Pancreas (tissue), 10 donors: Measurements from ENCODE around the gene PRKCA. TPM values are rescaled to one million over a fixed set of nuclear protein-coding genes. Genes with fewer than 3 reads are reported as not detected.

Experiments
- ATAC-seq, 4 donors: fragments of 200-7000 bp; cut with Tn5 transposase; one replicate each; pipeline versions ENCODE4 v1.8.0 to v1.9.1; 2020; ENCODE audit warnings: mild to moderate bottlenecking in 4 of 4, moderate library complexity in 4 of 4
- DNase-seq, 6 donors: peaks; one replicate each; pipeline ENCODE4 v3.0.0-alpha.2; 2020
- FAIRE-seq: peaks from 2 replicates; lab custom pipeline; 2012; peaks lifted over from hg19 to GRCh38; lab: Jason Lieb, UNC
- H3K27ac ChIP-seq, 4 donors: fragments of 200-600 bp; sonication (generic); 1 replicate in 3 of 4; 2 replicates in 1 of 4; pipeline versions ENCODE4 v1.5.0 to v1.8.0; 2020
- H3K27me3 ChIP-seq, 4 donors: fragments of 200-600 bp; one replicate each; pipeline ENCODE4 v1.8.0; 2021
- H3K36me3 ChIP-seq, 3 donors: fragments of 200-600 bp; sonication (generic) in 1 of 3; one replicate each; pipeline versions ENCODE4 v1.5.0 to v1.8.0; 2020 to 2021
- H3K4me1 ChIP-seq, 3 donors: fragments of 200-600 bp; one replicate each; pipeline ENCODE4 v1.8.0; 2021
- H3K4me3 ChIP-seq, 4 donors: fragments of 200-600 bp; sonication (generic) in 2 of 4; one replicate each; pipeline versions ENCODE4 v1.5.0 to v1.8.0; 2020 to 2021
- H3K9me3 ChIP-seq, 4 donors: fragments of 200-600 bp; one replicate each; pipeline ENCODE4 v1.8.0; 2021
- CTCF ChIP-seq, 4 donors: fragments of 200-600 bp; sonication (generic) in 3 of 4; IDR thresholded peaks; one replicate each; pipeline versions ENCODE4 v1.5.0 to v1.8.0; 2021; ENCODE audit warnings: antibody characterized with exemption in 4 of 4
- WGBS, 2 donors: extraction: QIAGEN DNeasy Blood & Tissue Kit; methylation state at CpG; one replicate each; pipeline ENCODE4 v1.1.7; 2013; 5-methylcytosine and 5-hydroxymethylcytosine counted together
- intact Hi-C, 3 donors: fragments of 100-400 bp; cut with DNase I; formaldehyde crosslinking; loops; one replicate each; pipeline versions ENCODE4 v1.11.1 to v1.14.2; 2022
- polyA plus RNA-seq, 2 donors: library from polyadenylated mRNA; stranded (reverse); fragments of 200-250 nt; gene quantifications; one replicate each; pipeline ENCODE4 v1.2.3, GENCODE V29; 2013
- total RNA-seq, 6 donors: library from RNA; stranded (reverse); fragmentation: NEBNext Ultra II Directional in 4 of 6; extraction: Animal tissue kit (Norgen Biotek cat#: 25700) in 4 of 6; gene quantifications; one replicate each; pipeline versions ENCODE4 v1.2.1 to v1.2.4, GENCODE V29; 2021 to 2023
- donor health status: healthy with polysubstance abuse.
- donor health status: DM: no; HTN: no; CAD: no; lungs with moderate emphysema.
- donor health status: DM: no; HTN: no; CAD: no.
- donor health status: control.
- donor health status: control.
- donor health status: Bipolar disorder and iron deficiency.
- donor health status: DM: yes; HTN: yes; CAD: no.
- donor health status: DM: no; HTN: no; CAD: no.
- donor health status: DM: no; HTN: no; CAD: no.
- donor health status: DM: yes; HTN: yes; CAD: no.

PRKCA gene
- total and polyA plus RNA-seq, 8 donors, result 3.5 to 22.3 (median 10.2) TPM

GRCh38 chr17:66595893-66596292 is 293.5 kb downstream of the PRKCA start:
- H3K4me1 ChIP-seq, result no peaks in the 10 kb centered on the region
- no peaks in the 10 kb centered on the region for H3K27me3 ChIP-seq
- ATAC-seq (no peak), DNase-seq (no peak), FAIRE-seq (no peak)
- H3K4me3 ChIP-seq, result no peak overlapping the region
- no peak overlapping the region for H3K27ac ChIP-seq
- WGBS, 2 donors, result 89 to 90% methylated on average over 12 of the region's 12 CpGs
- intact Hi-C loops, result no loop called here
- no peaks in the 10 kb centered on the region for H3K9me3 ChIP-seq
- no peaks in the 10 kb centered on the region for H3K36me3 ChIP-seq
- no peak for TF ChIP-seq CTCF (IDR thresholded peaks at IDR 0.05)

- no peak for DNase-seq
- no peaks in the 10 kb centered on the region for H3K4me1 ChIP-seq
- no peaks in the 10 kb centered on the region for H3K36me3 ChIP-seq
- no peak overlapping the region for H3K4me3 ChIP-seq
- no peak for ATAC-seq
- intact Hi-C loops, result no loop called here
- H3K27me3 ChIP-seq, result no peaks in the 10 kb centered on the region
- H3K27ac ChIP-seq, result no peak overlapping the region
- WGBS, 2 donors, result 92 to 94% methylated on average over 14 of the region's 14 CpGs
- TF ChIP-seq CTCF (IDR thresholded peaks at IDR 0.05), result no peak
- no peaks in the 10 kb centered on the region for H3K9me3 ChIP-seq
- FAIRE-seq, result no peak
Measured at GRCh38 chr17:66602659-66603384, 300.4 kb downstream of the PRKCA start.

GRCh38 chr17:66604376-66604775 is 302.0 kb downstream of the PRKCA start:
- no peak for TF ChIP-seq CTCF (IDR thresholded peaks at IDR 0.05)
- no peak overlapping the region for H3K27ac ChIP-seq
- no peaks in the 10 kb centered on the region for H3K36me3 ChIP-seq
- no peak for ATAC-seq
- H3K4me1 ChIP-seq, result peaks cover 0 to 2% (median 0%) of the 10 kb centered on the region in 3 donors
- no peak for DNase-seq
- no peaks in the 10 kb centered on the region for H3K9me3 ChIP-seq
- H3K27me3 ChIP-seq, result no peaks in the 10 kb centered on the region
- FAIRE-seq, result no peak
- intact Hi-C loops, result no loop called here
- no peak overlapping the region for H3K4me3 ChIP-seq

GRCh38 chr17:66605541-66605940 is 303.1 kb downstream of the PRKCA start:
- no peak for TF ChIP-seq CTCF (IDR thresholded peaks at IDR 0.05)
- H3K4me1 ChIP-seq, result peaks cover 0 to 4% (median 0%) of the 10 kb centered on the region in 3 donors
- no peaks in the 10 kb centered on the region for H3K9me3 ChIP-seq
- no peak overlapping the region for H3K4me3 ChIP-seq
- FAIRE-seq, result no peak
- WGBS, 2 donors, result 69 to 77% methylated on average over 4 of the region's 4 CpGs
- H3K27ac ChIP-seq, result no peak overlapping the region
- intact Hi-C loops, result no loop called here
- no peak for DNase-seq
- H3K36me3 ChIP-seq, result no peaks in the 10 kb centered on the region
- ATAC-seq, result no peak
- H3K27me3 ChIP-seq, result no peaks in the 10 kb centered on the region

GRCh38 chr17:66610361-66611133 is 308.1 kb downstream of the PRKCA start:
- no peak for TF ChIP-seq CTCF (IDR thresholded peaks at IDR 0.05)
- Histone ChIP-seq H3K4me1 (peaks cover 0 to 4% (median 0%) of the 10 kb centered on the region in 3 donors), H3K27ac (no peak overlapping the region), H3K4me3 (no peak overlapping the region), H3K9me3 (no peaks in the 10 kb centered on the region), H3K27me3 (no peaks in the 10 kb centered on the region), H3K36me3 (no peaks in the 10 kb centered on the region)
- ATAC-seq, result no peak
- intact Hi-C loops, result no loop called here
- no peak for FAIRE-seq
- WGBS, 2 donors, result 70 to 84% methylated on average over 9 of the region's 9 CpGs
- DNase-seq, result no peak
